ENCODE results near the gene IGSF9.

IGSF9 gene

DNA sequence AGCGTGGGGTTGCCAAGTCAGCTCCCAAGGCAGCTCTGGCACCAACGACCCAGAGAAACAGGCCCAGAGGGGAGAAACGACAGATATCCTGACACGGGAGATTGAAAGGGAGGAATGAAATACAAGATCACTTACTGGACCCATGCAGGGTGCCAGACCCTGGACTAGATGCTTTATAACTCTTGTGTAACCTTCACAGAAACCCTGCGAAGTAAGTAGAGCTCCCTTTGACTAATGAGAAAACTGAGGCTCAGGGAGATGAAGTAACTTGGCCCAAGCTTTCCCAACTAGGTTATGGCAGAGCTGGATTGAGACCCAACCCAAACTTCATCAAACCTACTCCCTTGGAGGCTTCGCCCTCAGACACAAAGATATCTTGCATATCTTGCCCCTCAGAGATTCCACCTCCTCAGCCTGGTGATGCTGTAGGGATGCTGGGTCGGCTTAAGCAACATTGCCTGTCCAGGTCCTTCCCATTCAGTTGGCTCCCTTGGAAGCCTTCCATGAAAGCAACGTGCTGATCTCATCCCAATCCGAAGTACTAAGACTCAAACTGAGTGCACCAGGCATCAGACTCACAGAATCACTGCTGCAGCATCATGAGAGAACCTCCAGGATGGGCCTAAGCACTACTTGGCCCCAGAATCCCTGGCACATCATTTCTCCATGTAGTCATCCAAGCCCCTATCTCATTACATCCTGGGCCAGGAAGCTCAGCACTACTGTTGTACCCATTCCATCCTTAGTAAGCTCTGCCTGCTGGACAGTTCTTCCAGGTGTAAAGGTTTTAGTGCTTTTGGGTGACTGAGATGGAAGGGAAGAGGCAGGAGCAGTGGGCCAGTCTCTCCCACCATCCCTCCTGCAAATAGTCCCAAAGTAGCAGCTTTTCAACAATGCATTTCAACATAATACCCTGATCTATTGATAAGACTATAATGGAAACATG, 1.1 kb upstream of the IGSF9 start:
- DNase-seq: no peak

DNA sequence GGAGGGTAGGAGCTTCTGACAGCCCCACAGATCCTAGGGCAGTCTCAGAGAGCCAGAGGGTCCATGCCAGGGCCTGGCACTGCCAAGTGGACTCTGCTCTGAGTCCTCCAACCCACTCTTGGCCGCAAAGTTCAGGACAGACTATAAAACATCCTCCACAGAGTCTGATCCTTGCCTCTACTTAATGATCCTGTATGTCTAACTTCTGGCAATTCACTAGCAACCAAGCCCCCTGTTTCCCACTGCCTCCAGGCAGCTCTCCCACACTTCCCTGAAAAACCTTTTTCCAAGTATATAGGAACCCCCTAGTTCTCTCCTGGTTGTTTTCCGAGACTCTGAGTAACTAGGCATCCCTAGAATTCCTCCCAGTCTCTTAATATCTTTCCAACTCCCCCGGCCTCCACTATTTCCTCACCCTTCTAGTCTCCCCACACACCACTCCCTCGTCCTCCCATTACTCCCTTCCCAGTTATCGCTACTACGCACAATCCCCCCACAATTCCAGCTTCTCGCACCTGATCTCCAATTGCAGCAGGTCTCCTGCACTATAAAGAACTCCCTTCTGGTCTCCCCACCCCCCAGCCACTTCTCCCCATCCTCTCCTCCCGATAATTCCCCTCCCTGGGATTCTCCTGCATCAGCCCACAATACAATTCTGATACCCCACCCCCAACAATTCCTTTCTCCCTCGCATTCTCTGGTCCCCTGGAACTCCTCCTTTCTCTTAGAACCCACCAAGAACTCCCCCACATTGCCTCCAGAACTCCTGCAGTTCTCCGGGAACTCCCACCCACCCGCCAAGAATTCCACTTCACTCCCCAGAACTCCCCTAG, 574 bp downstream of the IGSF9 start:
- no peak for DNase-seq

DNA sequence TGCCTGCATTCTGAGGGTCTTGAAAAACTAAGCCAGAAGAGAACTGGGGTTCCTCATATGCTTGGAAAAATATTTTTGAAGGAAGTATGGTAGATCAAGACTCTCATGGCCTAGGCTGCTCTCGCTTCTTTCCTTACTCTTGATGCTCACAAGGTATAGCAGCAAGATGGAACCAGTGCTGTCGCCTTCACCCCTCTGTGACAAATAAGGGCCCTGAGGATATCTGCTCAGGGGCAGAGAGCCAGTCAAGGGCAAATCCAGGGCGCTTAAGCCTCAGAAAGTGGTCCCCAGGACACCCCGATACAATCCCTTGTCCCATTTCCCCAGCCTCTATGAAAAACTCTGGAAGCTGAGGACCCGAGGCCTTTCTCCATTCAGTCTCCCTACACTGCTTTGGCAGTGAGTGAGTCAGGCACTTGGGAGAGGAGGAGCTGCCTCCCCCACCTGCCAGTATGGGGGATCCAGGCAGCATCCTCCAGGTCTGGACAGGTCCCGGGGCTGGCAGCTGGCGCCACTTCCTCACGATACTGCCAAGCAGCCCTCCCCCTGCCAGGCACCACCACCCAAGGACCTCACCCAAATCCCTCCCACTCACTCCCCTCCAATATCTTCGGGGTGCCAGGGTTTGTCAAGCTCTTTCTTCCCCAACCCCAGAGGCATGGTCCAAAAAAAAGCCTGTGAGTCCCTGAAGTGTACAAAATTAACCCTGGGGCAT, 1.3 kb downstream of the IGSF9 start:
- DNase-seq: no peak

DNA sequence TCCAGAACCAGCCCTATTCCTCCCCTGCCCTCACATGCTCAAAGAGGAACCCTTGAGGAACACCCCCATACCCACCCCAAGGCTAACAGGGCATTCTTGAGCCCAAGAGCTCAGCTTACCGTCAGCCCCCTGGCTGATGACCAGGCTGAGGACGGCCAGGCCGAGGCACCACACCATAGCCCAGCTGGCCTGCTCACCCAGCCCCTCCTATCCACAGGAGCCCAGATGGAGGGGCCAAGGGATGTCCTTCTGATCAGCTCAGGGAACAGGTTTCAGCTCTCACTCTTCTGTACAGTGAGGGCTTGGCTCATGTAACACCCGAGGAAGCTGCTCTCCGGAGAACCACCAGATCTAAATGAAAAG, 2.2 kb downstream of the IGSF9 start:
- no peak for DNase-seq

DNA sequence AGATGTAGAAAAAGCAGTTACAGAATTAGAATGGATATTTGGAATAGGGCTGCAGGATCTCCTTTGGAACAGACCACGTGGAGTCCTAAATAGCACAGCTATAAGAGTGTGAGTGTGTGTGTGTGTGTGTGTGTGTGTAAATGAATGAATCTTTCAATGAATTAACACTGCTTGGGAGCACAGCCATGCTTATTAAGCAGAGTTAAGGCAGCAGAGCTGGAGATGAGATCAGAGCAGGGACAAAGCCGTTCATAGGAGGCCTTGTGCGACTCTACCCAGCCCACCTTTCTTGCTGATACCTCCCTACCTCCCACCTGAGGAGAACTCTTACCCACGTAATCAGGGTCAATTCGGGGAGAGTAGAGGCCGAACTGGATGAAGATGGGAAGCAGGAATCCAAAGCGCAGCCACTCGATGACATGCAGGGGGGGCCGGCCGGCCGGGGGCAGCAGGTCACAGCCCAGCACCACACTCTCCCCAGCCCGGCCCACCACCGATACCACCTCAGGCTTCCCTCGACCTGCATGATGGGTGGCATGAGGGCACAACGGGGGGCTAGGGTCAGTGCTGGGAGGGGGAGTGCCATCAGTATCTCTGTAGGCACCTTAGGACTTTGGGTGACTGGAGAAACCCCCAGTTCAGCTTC, 2.7 kb downstream of the IGSF9 start:
- DNase-seq: no peak

DNA sequence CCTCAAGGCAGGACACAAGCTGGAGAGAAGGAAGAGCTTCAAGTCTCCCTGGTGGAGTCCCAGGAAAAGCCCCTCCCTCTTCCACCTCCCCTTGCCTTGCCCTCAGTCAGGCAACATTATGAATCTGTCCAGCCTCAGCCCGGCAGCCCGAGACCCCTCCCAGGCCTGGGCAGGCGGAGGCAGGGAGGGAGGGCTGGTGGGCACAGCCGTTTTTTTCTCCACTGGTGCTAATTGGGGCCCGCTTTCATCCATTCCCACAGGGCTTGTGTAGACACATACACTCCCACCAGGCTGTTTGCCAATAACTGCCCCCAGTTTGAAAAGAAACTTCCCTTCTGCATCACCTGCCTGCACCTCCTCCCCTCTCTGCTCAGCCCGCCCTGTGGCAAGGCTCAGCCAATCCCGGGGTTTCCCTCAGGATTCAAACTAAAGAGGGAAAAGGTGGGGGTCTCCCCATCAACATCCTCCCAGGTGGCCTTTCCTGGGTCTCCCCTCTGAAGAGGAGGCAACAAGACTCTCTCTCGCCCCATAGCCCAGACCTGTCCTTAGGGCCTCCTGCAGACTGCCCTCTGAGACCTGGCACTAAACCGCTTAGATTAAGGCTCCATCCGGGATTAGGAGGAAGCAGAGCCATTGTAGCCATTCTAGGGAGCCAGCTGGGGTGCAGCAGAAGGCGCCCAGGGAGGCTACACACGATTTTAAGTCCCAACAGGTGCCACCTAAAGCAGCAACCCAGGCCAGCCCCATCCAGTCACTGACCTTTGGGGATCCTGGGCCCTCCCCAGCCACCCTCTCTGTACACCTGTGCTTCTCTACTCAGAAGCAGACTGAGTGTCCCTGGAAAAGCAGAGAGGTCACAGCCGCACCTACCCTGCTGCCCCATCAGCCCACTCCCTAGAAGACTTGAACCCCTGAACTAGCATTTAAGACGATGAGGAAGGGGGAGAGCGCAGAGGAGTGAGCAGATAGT, 3.5 kb downstream of the IGSF9 start:
- DNase-seq: no peak

DNA sequence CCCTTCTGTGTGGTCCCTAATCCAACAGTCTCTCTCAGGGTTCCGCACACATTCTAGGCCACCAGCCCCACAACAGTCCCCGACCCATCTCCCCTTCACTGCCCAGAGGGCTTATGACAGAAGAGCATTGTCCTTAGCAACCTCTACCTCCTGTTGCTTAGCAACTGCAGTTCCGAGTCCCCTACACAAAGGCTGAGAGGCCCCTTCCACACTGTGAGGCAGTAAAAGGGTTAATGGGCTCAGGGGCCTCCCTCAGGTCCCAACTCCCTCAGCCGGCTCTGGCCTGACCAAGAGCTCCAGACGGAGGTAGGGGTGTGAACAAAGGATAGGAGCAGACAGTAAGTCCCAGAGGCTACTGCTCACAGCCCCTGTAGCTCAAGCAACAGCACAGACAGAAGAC, 4.3 kb downstream of the IGSF9 start:
- DNase-seq: no peak

DNA sequence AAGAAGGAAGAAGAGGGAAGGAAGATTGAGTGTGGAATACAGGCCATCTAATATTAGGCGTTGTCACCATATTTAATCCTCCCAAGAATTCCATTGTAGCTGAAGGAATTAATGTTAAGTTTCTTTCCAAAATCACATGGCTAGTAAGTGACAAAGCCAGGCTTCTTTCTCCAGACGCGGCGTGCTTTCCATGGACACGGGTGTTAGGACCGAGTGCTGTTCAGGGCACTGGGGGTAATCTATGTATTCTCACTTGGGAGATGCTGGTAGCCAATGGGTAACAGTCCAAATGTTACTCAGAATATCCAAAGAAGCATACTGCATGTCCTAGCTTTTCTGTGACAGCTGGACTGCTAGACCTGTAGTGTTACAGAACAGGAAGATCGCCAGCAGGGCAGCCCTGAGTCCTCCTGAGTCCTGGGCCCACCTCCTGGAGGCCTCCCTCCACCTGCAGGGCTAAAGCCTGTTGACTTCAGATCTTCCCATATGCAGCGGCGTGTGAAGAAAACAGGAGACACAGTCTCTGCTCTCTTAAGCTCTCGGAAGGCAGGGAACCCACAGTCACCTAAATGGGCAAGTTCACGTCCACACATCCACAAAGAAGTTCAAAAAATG, 5.3 kb downstream of the IGSF9 start:
- no peak for DNase-seq

DNA sequence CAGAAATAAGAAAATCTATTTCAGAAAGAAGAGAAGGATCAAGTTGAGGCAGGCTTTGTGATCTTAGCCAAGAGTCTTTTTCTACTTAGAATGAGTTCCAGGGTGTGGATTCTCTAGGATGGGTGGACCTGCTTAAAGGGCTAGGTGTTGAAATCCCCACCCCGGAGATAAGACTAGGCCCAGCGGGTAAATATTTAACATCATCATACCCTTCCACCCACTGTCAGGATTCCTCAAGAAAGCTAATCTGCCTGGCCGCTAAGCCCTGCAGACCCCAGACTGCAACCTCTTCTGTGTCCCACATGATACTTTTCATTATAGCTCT, 5.8 kb downstream of the IGSF9 start:
- no peak for DNase-seq

DNA sequence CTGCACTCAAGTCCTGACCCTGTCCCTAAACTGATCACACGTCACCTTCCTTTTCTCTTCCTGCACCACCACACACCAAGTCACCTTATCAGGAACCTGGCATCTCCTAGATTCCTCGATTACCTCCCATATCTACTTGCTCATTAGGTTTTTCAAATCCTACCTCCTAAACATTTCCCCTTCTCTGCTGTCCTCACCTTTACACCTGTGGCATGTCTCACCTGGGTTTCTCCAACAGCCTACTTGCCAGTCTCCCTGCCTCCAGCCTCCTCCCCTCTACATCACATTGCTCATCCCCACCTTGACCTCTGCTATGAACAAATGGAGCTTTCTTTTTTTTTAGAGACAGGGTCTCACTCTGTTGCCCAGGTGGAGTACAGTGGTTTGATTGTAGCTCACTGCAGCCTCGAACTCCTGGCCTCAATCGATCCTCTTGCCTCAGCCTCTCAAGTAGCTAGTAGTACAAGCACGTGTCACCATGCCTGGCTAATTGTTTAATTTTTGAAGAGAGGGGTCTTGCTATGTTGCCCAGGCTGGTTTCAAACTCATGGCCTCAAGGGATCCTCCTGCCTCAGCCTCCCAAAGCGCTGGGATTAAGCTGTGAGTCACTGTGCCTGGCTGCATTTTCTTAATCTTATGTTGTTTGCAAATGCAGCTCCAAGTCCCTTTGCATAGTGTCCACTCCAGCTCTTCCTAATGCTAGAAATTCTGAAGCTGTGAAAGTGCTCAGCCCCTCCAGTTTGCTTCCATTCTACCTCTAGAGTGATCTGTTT, 6.3 kb downstream of the IGSF9 start:
- no peak for DNase-seq

DNA sequence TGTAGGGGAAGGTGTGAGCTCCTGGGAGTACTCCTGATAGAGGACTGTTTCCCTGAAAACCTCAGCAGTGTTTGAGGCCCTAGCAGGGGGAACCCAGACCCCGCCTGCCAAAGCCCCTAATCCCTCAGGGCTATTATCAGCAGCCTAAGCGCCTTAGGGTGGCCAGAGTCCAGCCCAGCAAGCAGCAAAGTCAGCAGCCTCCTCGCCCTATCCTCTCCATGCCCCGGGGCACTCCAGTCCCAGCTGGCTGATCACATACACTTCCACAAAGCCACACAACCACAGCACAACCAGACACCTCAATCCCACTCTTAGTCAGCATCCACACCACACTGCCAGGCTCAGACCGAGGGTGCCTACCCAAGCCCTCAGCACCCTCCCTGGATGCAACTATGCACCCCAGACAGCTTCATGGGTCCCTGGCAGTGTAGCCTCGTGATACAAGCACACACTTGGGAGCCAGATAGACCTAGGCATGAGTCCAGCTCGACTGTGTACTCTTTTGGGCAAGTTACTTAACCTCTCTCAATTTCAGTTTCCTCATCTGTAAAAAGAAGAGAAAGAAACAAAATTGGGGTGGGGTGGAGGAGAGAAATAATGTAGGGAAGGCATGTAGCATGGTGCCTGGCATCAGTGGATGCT, 7.1 kb downstream of the IGSF9 start:
- DNase-seq: no peak

DNA sequence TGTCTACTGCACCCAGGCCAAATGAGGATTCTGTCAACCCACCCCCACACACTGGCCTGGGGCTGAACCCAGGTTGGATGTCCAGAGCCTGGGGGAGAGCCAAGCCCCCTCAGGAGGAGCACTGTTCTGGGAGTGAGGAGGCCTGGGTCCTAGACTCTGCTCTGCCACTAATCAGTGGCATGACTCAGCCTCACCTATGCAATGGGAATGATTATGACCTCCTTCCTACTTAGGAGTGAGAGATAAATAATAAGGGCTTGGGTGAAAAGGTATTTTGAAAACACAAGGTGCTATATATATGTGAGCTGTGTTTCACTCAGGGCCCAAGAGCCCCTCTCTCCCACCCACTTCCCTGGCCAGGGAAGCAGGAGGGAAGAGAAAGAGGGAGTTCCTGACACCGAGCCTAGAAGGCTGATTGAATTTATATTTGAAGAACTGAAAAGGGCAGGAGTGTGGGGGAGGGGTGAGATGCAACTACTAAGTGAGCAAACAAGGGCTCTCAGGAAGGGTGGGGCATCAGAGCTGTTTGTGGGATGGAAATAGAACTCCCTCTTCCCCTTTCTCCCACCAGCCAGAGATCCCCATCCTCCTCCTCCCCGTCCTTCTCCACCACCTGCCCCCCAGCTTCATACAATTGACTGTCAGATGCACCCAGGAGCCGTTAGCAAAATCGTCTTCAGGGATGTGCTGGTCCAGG, 8.2 kb downstream of the IGSF9 start:
- DNase-seq: no peak

DNA sequence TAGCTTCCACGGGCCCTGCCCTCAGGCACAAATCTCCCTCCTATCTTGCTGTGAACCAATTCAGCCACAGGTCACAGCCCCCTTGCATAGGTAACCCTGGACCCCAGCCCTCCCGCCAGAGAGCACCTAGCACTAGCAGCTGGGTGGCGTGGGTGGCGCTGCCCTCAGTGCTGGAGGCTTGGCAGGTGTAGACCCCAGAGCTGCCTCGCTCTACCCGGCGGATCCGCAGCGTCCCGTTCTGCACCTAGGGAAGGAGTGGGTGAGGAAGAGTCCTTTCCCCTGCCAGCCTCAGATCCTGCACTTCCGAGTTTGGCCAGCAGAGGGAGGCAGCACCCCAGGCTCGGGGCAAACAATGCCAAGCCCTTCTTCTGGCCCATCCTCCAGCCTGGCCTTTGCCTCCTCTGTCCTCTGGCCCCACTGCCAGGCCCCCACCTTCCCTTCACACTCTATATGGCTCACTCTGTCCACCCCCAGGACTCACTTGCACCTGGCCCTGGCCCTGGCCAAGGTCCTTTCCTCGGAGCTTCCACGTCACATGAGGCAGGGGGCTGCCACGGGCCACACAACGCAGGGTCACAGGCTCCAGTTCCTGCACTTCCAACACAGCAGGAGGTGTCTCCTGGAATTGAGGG, 9.0 kb downstream of the IGSF9 start:
- peak; percentile 64 for DNase-seq

DNA sequence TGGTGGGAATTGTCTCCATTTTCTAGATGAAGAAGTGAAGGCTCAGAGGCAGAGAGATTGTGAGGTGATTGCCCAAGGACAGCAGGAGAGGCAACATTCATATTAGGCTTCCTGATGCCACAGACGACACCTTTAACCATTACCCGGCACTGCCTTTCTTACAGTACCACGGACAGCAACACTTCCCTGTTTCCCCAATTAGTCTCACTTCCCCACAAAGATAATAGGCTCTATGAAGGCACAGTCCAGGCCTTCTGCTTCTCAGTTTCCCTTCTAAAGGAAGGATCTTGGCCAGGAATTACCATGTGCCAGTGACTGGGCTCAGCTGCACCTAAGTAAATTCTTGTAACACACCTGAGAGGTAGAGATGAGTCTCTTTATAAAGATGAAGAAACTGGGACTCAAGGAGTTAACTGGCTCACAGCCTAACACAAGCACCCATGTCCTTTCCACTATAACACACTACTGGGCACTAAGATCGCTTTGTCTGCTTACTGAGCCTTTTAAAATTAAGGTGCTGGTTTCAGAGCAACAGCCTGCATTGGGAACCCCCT, 9.6 kb downstream of the IGSF9 start:
- DNase-seq: no peak

DNA sequence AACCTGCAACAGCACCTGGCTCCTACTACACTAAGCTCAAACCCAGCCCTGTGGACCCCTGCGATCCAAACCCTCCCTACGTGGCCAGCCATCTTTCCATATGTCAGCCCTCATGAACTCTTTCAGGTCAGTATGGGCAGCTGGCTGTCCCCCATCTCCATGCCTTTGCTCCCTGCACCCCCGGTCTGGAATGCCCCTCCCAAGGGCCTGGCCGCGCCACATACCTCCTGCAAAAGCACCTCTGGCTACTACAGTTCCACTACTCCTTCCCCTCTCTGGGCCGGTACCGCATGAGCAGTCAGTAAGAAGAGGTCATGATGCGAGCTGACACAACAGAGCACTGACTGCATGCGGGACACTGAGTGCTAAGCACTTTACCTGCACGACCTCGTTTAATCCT, 10.1 kb downstream of the IGSF9 start:
- DNase-seq: no peak

DNA sequence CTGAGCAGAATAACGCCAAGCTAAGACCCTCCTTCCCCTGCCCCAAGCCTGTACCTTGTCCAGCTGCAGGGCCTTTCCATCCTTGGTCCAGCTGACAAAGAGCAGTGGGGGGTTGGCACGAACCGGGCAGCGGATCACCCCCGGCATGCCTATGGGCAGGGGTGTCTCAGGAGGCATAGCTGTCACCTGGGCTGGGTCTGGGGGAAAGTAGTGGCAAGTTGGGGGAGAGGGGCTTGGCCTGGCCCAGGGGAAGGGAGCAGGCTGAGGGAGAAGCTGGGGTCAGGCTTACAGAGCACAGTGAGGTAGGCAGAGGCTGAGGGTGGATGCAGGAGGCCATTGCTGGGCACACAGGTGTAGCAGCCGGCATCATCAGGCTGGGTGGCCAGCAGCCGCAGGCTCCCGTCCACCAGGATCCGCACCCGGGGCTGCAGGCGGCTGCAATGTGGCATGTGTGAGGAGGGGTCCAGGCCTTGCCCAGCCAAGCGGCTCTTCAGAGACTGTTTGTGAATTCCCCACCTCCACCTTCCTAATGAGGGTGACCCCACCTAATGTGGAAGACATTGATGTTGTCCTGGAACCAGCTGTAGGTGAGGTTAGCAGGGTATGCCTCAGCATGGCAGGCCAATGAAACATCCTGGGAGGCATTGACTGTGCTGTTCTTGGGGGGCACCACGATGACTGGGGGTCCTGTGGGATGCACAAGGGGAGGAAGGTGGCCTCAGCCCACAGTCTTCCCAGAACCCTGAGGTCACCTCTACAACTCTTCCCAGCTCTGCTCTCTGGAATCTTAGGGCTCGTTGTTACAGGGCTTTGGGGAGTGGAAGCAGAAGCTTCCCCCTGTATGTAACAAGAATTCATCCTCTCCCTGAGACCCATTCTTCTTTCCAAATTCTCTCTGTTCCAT, 11.0 kb downstream of the IGSF9 start:
- no peak for DNase-seq

DNA sequence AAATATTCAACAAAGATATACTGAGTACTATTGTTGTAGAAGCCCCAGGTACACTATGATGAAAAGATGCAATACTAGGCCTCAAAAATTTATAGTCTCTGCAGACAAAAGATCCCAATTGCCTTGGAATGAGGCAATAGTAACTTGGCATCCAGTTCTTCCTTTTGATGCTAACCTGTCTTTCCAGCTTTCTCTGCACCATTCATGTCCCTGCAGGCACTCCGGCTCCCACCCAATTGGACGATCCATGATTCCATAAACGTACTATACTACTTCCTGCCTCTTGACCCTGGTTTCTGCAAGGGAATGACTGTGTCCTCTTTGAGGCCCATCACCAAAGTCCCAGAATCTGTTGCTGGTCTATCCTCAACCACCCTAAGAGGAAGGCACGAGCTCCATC, 12.1 kb downstream of the IGSF9 start:
- no peak for DNase-seq
